ENCODE results near the gene NUDT12. TPM values are rescaled to one million over a fixed set of nuclear protein-coding genes. Genes with fewer than 3 reads are reported as not detected.

Gene NUDT12
- total and polyA plus RNA-seq, 7 donors, result 5.0 to 12.6 (median 7.6) TPM

- DNase-seq (no peak), ATAC-seq (no peak)
- Histone ChIP-seq H3K4me3 (no peak overlapping the region), H3K9me3 (no peaks in the 10 kb centered on the region), H3K27ac (no peak overlapping the region), H3K4me1 (no peaks in the 10 kb centered on the region), H3K27me3 (ENCODE audit: insufficient read depth in 3 of 3, low read length in 2 of 3) (no peaks in the 10 kb centered on the region), H3K36me3 (ENCODE audit: insufficient read depth in 1 of 2, low read depth in 1 of 2) (no peaks in the 10 kb centered on the region)
- no peak for TF ChIP-seq CTCF (IDR thresholded peaks at IDR 0.05)
- WGBS, 3 donors, result 73 to 86% (median 76%) methylated on average over 3 of the region's 3 CpGs
- intact Hi-C loops (cut with DNase I), result no loop called here
These were observed 22.9 kb downstream of the NUDT12 start for GRCh38 chr5:103539376-103540330.

GRCh38 chr5:103532086-103532734 lies 30.4 kb downstream of the NUDT12 start:
- H3K9me3 ChIP-seq, result no peaks in the 10 kb centered on the region
- 80 to 87% (median 83%) methylated on average over 2 of the region's 2 CpGs for WGBS, 3 donors
- no peaks in the 10 kb centered on the region for H3K27me3 ChIP-seq (ENCODE audit: insufficient read depth in 3 of 3, low read length in 2 of 3)
- ATAC-seq (no peak), DNase-seq (no peak)
- H3K36me3 ChIP-seq (ENCODE audit: insufficient read depth in 1 of 2, low read depth in 1 of 2), result no peaks in the 10 kb centered on the region
- intact Hi-C loops (cut with DNase I), result no loop called here
- no peaks in the 10 kb centered on the region for H3K4me1 ChIP-seq
- no peak overlapping the region for H3K4me3 ChIP-seq
- no peak overlapping the region for H3K27ac ChIP-seq
- TF ChIP-seq CTCF (IDR thresholded peaks at IDR 0.05), result no peak

- TF ChIP-seq CTCF (IDR thresholded peaks at IDR 0.05), result no peak
- Histone ChIP-seq H3K27ac (no peak overlapping the region), H3K4me3 (no peak overlapping the region), H3K36me3 (ENCODE audit: insufficient read depth in 1 of 2, low read depth in 1 of 2) (no peaks in the 10 kb centered on the region), H3K9me3 (no peaks in the 10 kb centered on the region), H3K4me1 (no peaks in the 10 kb centered on the region), H3K27me3 (ENCODE audit: insufficient read depth in 3 of 3, low read length in 2 of 3) (no peaks in the 10 kb centered on the region)
- no peak for ATAC-seq
- intact Hi-C loops (cut with DNase I), result no loop called here
- DNase-seq, result no peak
- 41 to 52% (median 41%) methylated on average over 6 of the region's 6 CpGs for WGBS, 3 donors
These were observed 36.2 kb downstream of the NUDT12 start for GRCh38 chr5:103526164-103526915.

- ATAC-seq, result no peak
- 22 to 43% (median 34%) methylated on average over 1 of the region's 1 CpG for WGBS, 3 donors
- no peak for DNase-seq
These were observed 37.2 kb downstream of the NUDT12 start for GRCh38 chr5:103525361-103525760.

More at GRCh38 chr5:103525361-103525760, 37.2 kb downstream of the NUDT12 start:
- Histone ChIP-seq H3K36me3 (ENCODE audit: insufficient read depth in 1 of 2, low read depth in 1 of 2) (no peaks in the 10 kb centered on the region), H3K4me1 (no peaks in the 10 kb centered on the region), H3K27me3 (ENCODE audit: insufficient read depth in 3 of 3, low read length in 2 of 3) (no peaks in the 10 kb centered on the region), H3K9me3 (no peaks in the 10 kb centered on the region), H3K27ac (no peak overlapping the region), H3K4me3 (no peak overlapping the region)
- TF ChIP-seq CTCF (IDR thresholded peaks at IDR 0.05), result no peak
- intact Hi-C loops (cut with DNase I), result no loop called here

Data from psoas muscle (tissue), 8 donors.